ENCODE measurements around the gene GABRP.

- no peak for TF ChIP-seq POLR2A (IDR thresholded peaks at IDR 0.05)
- TF ChIP-seq CTCF (IDR thresholded peaks at IDR 0.05) = no peak
- TF ChIP-seq EP300 (IDR thresholded peaks at IDR 0.05) = no peak
Observed at GRCh38 chr5:170771496-170771895, 12.0 kb upstream of the GABRP start.
